Epithelial cell of proximal tubule (primary cell): Measurements from ENCODE around the gene EMX2. TPM values are rescaled to one million over a fixed set of nuclear protein-coding genes. Genes with fewer than 3 reads are reported as not detected.

ENCODE experiments used
- DNase-seq: peaks from one replicate; pipeline ENCODE4 v3.0.0-alpha.2; 2011; ENCODE audit warnings: low read depth
- H3K4me3 ChIP-seq: 2 replicates; pipeline ENCODE4 v1.5.1; 2011; ENCODE audit warnings: low read depth, mild to moderate bottlenecking, low read length
- total RNA-seq: library from RNA; depleted of rRNA; stranded (reverse); fragments of >200 nt; gene quantifications from 2 replicates; pipeline ENCODE4 v1.2.3, GENCODE V29; 2015
- TF ChIP-seq, protein P1 (sequence below): conservative IDR thresholded peaks from 2 replicates; pipeline ENCODE4 v1.5.1; 2012; ENCODE audit warnings: low read depth, mild to moderate bottlenecking, low read length

EMX2 gene
- total RNA-seq, 1 donor from 2014 or later, result 10.7 TPM

DNA sequence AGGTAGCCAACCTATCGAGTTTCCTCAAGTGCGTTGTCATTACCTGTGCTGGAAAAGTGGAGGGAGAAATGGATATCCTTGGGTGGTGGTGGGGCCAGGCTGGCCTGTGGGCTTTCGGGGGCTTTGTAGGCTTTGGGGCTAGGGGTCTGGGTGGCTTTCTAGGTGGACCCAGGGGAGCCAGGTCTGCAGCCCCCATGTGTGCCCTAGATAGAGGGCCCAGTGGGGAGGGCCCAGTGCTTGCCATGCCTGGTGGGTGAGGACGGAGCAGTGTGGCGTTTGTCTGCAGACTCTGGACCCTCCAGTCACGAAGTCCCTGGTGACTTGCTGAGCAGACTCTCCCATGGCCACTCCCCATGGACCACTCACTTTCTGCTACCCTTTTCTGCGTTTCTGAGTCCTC lies 19.7 kb downstream of the EMX2 start:
- TF ChIP-seq, protein P1, sequence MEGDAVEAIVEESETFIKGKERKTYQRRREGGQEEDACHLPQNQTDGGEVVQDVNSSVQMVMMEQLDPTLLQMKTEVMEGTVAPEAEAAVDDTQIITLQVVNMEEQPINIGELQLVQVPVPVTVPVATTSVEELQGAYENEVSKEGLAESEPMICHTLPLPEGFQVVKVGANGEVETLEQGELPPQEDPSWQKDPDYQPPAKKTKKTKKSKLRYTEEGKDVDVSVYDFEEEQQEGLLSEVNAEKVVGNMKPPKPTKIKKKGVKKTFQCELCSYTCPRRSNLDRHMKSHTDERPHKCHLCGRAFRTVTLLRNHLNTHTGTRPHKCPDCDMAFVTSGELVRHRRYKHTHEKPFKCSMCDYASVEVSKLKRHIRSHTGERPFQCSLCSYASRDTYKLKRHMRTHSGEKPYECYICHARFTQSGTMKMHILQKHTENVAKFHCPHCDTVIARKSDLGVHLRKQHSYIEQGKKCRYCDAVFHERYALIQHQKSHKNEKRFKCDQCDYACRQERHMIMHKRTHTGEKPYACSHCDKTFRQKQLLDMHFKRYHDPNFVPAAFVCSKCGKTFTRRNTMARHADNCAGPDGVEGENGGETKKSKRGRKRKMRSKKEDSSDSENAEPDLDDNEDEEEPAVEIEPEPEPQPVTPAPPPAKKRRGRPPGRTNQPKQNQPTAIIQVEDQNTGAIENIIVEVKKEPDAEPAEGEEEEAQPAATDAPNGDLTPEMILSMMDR, result no peak
- no peak overlapping the region for H3K4me3 ChIP-seq
- DNase-seq, result no peak

DNA sequence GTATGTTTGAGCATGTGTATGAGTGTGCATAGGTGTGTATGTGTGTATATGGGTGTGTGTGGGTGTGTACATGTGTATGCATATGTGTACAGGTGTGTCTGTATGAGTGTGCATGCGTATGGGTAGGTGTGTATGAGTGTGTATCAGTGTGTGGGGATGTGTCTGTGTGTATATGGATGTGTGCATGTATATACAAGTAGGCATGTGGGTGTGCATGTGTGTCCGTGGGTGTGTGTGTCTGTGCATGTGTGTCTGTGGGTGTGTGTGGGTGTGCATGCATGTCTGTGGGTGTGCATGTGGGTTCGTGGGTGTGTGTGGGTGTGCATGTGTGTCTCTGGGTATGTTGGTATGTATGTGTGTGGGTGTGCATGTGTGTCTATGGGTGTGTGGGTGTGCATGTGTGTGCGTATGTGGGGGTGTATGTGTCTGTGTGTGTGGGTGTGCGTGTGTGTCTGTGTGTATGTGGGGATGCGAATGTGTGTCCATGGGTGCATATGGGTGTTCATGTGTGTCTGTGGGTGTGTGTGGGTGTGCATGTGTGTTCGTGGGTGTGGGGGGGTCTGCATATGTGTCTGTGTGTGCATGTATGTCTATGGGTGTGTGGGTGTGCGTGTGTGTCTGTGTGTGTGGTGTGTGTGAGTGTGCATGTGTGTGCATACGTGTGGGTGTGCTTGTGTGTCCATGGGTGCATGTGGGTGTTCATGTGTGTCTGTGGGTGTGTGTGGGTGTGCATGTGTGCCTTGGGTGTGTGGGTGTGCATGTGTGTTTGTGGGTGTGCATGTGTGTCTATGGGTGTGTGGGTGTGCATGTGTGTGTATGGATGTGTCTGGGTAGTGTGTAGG lies 20.6 kb downstream of the EMX2 start:
- no peak overlapping the region for H3K4me3 ChIP-seq
- TF ChIP-seq, protein P1, result no peak
- no peak for DNase-seq

DNA sequence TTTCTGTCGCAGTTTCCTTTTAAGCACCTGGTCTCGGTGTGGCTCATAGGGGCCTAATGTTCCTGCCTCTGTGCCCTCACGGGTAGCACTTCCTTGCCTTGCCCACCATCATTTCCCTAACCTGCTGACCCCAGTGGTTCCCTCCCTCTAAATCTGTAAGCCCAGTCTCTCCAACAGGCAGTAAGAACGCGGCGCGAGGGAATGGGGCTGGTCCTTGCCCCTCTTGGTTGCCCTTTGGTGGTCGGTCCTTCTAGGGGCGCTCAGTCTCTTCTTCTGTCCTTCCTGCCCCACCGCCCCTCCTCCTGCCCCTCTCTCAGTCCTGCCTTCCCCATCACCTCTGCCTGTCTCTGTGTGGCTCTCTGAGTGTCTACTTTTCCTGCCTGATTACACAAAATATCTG lies 21.2 kb downstream of the EMX2 start:
- TF ChIP-seq, protein P1, result no peak
- H3K4me3 ChIP-seq, result no peak overlapping the region
- no peak for DNase-seq

DNA sequence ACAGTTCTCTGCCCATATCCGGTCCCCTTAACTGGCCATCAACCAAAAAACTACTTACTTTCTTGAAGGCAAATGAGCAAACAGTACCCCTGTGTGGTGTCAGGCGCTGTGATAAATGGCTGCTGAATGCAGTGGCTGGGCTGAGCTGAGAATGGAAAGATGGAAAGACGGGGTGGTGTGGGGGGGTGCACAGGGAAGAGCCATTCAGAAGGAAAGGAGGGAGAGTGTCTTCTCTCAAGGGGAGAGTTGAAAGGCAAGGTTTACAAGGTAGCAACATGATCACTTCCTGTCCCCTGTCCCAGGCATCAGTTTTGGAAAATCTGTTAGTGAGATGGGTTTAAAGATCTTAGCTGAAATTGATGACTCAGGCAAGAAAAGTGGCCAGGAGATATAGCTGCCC lies 22.5 kb downstream of the EMX2 start:
- TF ChIP-seq, protein P1, result no peak
- no peak overlapping the region for H3K4me3 ChIP-seq
- no peak for DNase-seq

DNA sequence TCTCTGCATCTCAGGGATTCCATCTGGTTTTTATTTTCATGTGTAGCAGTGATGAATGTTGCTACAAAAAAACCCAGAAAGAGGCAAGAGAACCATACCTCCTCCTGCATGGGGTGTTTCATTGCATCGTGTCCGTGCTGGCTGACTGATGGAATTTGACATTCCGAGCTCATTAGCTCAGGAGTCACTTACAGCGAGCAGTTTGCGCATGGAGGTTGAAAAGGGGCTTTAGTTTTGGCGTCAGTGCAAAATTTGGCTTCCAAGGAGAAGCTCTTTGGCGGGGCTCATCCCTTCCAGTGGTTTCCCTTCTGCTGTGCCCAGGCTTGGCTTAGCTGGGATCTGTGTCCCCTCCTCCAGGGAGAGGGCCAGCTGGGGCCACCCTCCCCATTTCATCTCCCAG lies 25.8 kb downstream of the EMX2 start:
- no peak for DNase-seq
- no peak overlapping the region for H3K4me3 ChIP-seq
- TF ChIP-seq, protein P1, result no peak

DNA sequence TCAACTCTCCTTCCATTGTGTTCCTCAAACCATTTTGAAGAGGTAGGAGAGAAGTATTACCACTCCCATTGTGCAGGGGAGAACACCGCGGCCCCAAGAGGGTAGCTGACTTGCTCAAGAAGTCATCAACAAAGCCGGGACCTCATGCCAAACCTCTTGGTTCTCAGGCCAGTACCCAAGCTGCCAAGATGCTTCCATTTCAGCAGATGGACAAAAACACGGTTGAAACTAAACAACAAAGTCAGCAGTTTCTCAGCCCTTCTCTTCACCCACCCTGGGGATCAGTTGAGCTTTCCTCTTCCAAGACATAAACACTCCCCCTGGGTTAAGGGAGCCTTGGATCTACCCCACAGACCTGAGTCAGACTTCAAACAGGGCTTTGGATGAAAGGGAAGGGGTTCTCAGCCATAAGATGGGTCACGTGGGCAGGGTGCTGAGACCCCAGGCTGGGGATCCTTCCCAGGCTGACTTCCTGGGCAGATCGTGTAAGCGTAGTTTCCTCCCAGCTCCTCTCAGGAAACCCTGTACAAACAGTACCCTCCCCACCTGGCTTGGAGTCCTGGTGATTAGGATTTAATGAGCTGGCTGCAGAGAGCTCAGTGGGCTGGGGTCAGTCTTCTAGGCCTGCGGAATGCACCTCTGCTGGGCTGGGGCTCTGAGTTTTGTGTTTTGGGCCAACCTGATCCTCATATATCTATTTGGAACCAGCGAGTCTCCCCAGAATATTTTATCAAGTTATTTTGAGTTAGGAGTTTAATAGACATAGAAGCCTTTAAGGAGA lies 27.3 kb downstream of the EMX2 start:
- TF ChIP-seq, protein P1, result no peak
- no peak overlapping the region for H3K4me3 ChIP-seq
- no peak for DNase-seq
